Measurements from ENCODE around the gene PDIA6. TPM values are rescaled to one million over a fixed set of nuclear protein-coding genes. Genes with fewer than 3 reads are reported as not detected.

PDIA6 gene
- total RNA-seq, 4 donors from 2014 or later, result 81.3 to 138 (median 90.3) TPM

DNA sequence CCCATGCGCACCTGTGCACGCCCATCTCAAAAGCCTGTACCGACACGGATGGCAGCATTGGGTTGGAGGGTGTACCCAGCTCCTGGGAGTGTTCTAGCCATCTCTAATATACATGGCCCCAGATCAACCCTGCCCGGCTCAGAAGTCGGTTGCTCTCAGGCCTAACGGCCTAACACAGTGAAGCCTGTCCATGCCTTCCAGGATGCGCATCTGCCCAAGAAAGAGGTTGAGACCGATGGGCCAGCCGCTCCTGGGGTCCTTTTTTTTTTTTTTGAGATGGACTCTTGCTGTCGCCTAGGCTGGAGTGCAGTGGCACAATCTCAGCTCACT, 32.1 kb downstream of the PDIA6 start:
- no peaks in the 10 kb centered on the region for H3K27me3 ChIP-seq
- H3K36me3 ChIP-seq, result peaks cover 0 to 84% of the 10 kb centered on the region in 2 donors
- ATAC-seq, result no peak
- no peak overlapping the region for H3K27ac ChIP-seq
- no peaks in the 10 kb centered on the region for H3K9me3 ChIP-seq
- TF ChIP-seq POLR2AphosphoS5 (IDR thresholded peaks at IDR 0.05), result no peak
- no peak for TF ChIP-seq CTCF (IDR thresholded peaks at IDR 0.05)
- no peak for TF ChIP-seq POLR2A (IDR thresholded peaks at IDR 0.05)
- no peak for TF ChIP-seq EP300 (IDR thresholded peaks at IDR 0.05)
- H3K4me3 ChIP-seq, result no peak overlapping the region
- 100% methylated on average over 10 of the region's 11 CpGs; no CpG with 5 or more reads in 1 of the 2 donors for WGBS, 2 donors (ENCODE audit: low coverage in 1 of 2)
- no peaks in the 10 kb centered on the region for H3K4me1 ChIP-seq

GRCh38 chr2:10779776-10780490, 32.7 kb downstream of the PDIA6 start:
- ATAC-seq, result no peak
- 86 to 88% methylated on average over 13 to 25 of the region's 25 CpGs for WGBS, 2 donors (ENCODE audit: low coverage in 1 of 2)
- TF ChIP-seq CTCF (IDR thresholded peaks at IDR 0.05), result no peak
- TF ChIP-seq EP300 (IDR thresholded peaks at IDR 0.05), result no peak
- TF ChIP-seq POLR2AphosphoS5 (IDR thresholded peaks at IDR 0.05), result no peak
- no peak for TF ChIP-seq POLR2A (IDR thresholded peaks at IDR 0.05)
- Histone ChIP-seq H3K9me3 (no peaks in the 10 kb centered on the region), H3K4me3 (no peak overlapping the region), H3K36me3 (peaks cover 0 to 79% of the 10 kb centered on the region in 2 donors), H3K4me1 (no peaks in the 10 kb centered on the region), H3K27me3 (no peaks in the 10 kb centered on the region), H3K27ac (no peak overlapping the region)

DNA sequence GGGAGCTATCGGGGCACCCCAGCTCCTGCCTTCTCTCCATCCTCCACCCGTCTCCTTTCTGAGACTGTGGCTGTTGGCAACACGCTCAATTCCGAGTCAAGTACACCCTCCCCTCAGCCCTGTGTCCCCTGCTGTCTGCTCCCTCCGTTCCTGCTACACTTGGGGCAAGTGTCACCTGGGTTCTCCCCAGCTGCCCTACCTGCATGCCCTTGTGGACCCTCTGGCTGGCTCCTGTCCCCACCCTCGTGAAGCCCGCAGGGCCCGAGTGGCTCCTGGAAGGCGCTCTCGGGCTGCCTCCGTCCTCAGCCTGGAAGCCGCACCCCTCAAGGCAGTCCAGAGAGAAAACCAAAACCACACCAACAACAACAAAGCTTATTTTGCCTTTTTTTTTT, 33.9 kb downstream of the PDIA6 start:
- WGBS, 2 donors (ENCODE audit: low coverage in 1 of 2), result 95% methylated on average over 8 of the region's 12 CpGs; no CpG with 5 or more reads in 1 of the 2 donors
- Histone ChIP-seq H3K27ac (no peak overlapping the region), H3K9me3 (no peaks in the 10 kb centered on the region), H3K36me3 (peaks cover 0 to 67% of the 10 kb centered on the region in 2 donors), H3K4me1 (no peaks in the 10 kb centered on the region), H3K4me3 (no peak overlapping the region), H3K27me3 (no peaks in the 10 kb centered on the region)
- TF ChIP-seq EP300 (IDR thresholded peaks at IDR 0.05) (no peak), POLR2AphosphoS5 (IDR thresholded peaks at IDR 0.05) (no peak), POLR2A (IDR thresholded peaks at IDR 0.05) (no peak), CTCF (IDR thresholded peaks at IDR 0.05) (no peak)
- no peak for ATAC-seq

- H3K4me3 ChIP-seq, result no peak overlapping the region
- H3K27me3 ChIP-seq, result no peaks in the 10 kb centered on the region
- H3K9me3 ChIP-seq, result no peaks in the 10 kb centered on the region
- no peaks in the 10 kb centered on the region for H3K4me1 ChIP-seq
- H3K27ac ChIP-seq, result no peak overlapping the region
- peaks cover 0 to 60% of the 10 kb centered on the region in 2 donors for H3K36me3 ChIP-seq
- TF ChIP-seq POLR2AphosphoS5 (IDR thresholded peaks at IDR 0.05) (no peak), POLR2A (IDR thresholded peaks at IDR 0.05) (peak in 1 of 2 donors; percentile 6)
- ATAC-seq, result no peak
- 90% methylated on average over 4 of the region's 27 CpGs; no CpG with 5 or more reads in 1 of the 2 donors for WGBS, 2 donors (ENCODE audit: low coverage in 1 of 2)
Measured at GRCh38 chr2:10777842-10778723, 34.5 kb downstream of the PDIA6 start.

- TF ChIP-seq EP300 (IDR thresholded peaks at IDR 0.05) (no peak), POLR2A (IDR thresholded peaks at IDR 0.05) (no peak), POLR2AphosphoS5 (IDR thresholded peaks at IDR 0.05) (no peak), CTCF (IDR thresholded peaks at IDR 0.05) (no peak)
- H3K9me3 ChIP-seq, result no peaks in the 10 kb centered on the region
- no peaks in the 10 kb centered on the region for H3K27me3 ChIP-seq
- ATAC-seq, result no peak
- no peaks in the 10 kb centered on the region for H3K4me1 ChIP-seq
- 78 to 84% methylated on average over 10 to 18 of the region's 26 CpGs for WGBS, 2 donors (ENCODE audit: low coverage in 1 of 2)
- H3K4me3 ChIP-seq, result no peak overlapping the region
- peaks cover 0 to 52% of the 10 kb centered on the region in 2 donors for H3K36me3 ChIP-seq
- H3K27ac ChIP-seq, result no peak overlapping the region
Measured at GRCh38 chr2:10777111-10777841, 35.3 kb downstream of the PDIA6 start.
